Neural cell (in vitro differentiated cells): Measurements from ENCODE around the gene PTPN22. TPM values are rescaled to one million over a fixed set of nuclear protein-coding genes. Genes with fewer than 3 reads are reported as not detected.
"Not testable (repeated sequence)": the region's sequence is repeated elsewhere in the genome, so short reads cannot be mapped to it uniquely, and the experiment has no call there.

ENCODE experiments used
- H2AFZ ChIP-seq: fragments of 200-600, 300-800 bp; sonication (generic), shearing (Covaris generic); 2 replicates; pipeline ENCODE4 v1.6.0; 2014; ENCODE audit warnings: low read depth, mild to moderate bottlenecking, antibody characterized with exemption, low read length, moderate library complexity
- H3F3A ChIP-seq: fragments of 200-600 bp; shearing (Covaris generic); 2 replicates; pipeline ENCODE4 v1.6.1; 2016; ENCODE audit warnings: mild to moderate bottlenecking, moderate library complexity, mixed read lengths, antibody characterized with exemption, low read length; ENCODE audit not compliant: insufficient read depth, poor library complexity, severe bottlenecking
- H3K27ac ChIP-seq: fragments of 200-600, 300-800 bp; sonication (generic), shearing (Covaris generic); 2 replicates; pipeline ENCODE4 v1.5.1; 2014; ENCODE audit warnings: mild to moderate bottlenecking, low read length, moderate library complexity
- H3K27me3 ChIP-seq: fragments of 300-800, 200-600 bp; sonication (generic), shearing (Covaris generic); 2 replicates; pipeline ENCODE4 v1.6.0; 2014; ENCODE audit warnings: mild to moderate bottlenecking, low read depth, low read length, moderate library complexity; ENCODE audit not compliant: insufficient read depth
- H3K36me3 ChIP-seq: fragments of 300-800, 200-600 bp; sonication (generic), shearing (Covaris generic); 2 replicates; pipeline ENCODE4 v1.5.1; 2014; ENCODE audit warnings: mild to moderate bottlenecking, antibody characterized with exemption, low read length, moderate library complexity; ENCODE audit not compliant: insufficient read depth
- H3K4me2 ChIP-seq: fragments of 300-800, 200-600 bp; sonication (generic), shearing (Covaris generic); 2 replicates; pipeline ENCODE4 v1.6.0; 2014; ENCODE audit warnings: mild to moderate bottlenecking, low read length
- H3K4me3 ChIP-seq: fragments of 300-800, 200-600 bp; sonication (generic), shearing (Covaris generic); 2 replicates; pipeline ENCODE4 v1.5.1; 2014; ENCODE audit warnings: mild to moderate bottlenecking, low read length, moderate library complexity
- H3K79me2 ChIP-seq: fragments of 200-600 bp; shearing (Covaris generic); replicated peaks from 2 replicates; pipeline ENCODE4 v1.6.0; 2014; ENCODE audit warnings: mild to moderate bottlenecking, low read length, moderate library complexity; ENCODE audit not compliant: insufficient read depth
- H3K9ac ChIP-seq: fragments of 300-800, 200-600 bp; sonication (generic), shearing (Covaris generic); 2 replicates; pipeline ENCODE4 v1.6.1; 2016; ENCODE audit warnings: mild to moderate bottlenecking, low read length, mixed read lengths
- H3K9me2 ChIP-seq: fragments of 200-600 bp; shearing (Covaris generic); 2 replicates; pipeline ENCODE4 v1.6.1; 2016; ENCODE audit warnings: mild to moderate bottlenecking, low read length, mixed read lengths; ENCODE audit not compliant: insufficient read depth
- H3K9me3 ChIP-seq: fragments of 200-600, 300-800 bp; sonication (generic), shearing (Covaris generic); 2 replicates; pipeline ENCODE4 v1.6.1; 2016; ENCODE audit warnings: mild to moderate bottlenecking, mixed run types, low read length, moderate library complexity, mixed read lengths
- H4K20me1 ChIP-seq: fragments of 200-600 bp; shearing (Covaris generic); 2 replicates; pipeline ENCODE4 v1.6.1; 2016; ENCODE audit warnings: mild to moderate bottlenecking, mixed run types; ENCODE audit not compliant: insufficient read depth
- CTCF ChIP-seq: fragments of 450-650 bp; IDR thresholded peaks from 2 replicates; pipeline ENCODE4 v1.5.1; 2014; ENCODE audit warnings: antibody characterized with exemption, mild to moderate bottlenecking, moderate library complexity; ENCODE audit not compliant: poor library complexity, severe bottlenecking
- EP300 ChIP-seq: fragments of 450-650 bp; conservative IDR thresholded peaks from 2 replicates; pipeline ENCODE4 v1.6.1; 2014; ENCODE audit warnings: antibody characterized with exemption, mild to moderate bottlenecking, moderate library complexity; ENCODE audit not compliant: poor library complexity, severe bottlenecking
- EZH2 ChIP-seq: fragments of 200-600, 300-800 bp; shearing (Covaris generic), sonication (generic); IDR thresholded peaks from 2 replicates; pipeline ENCODE4 v1.6.1; 2014; ENCODE audit warnings: antibody characterized with exemption, low read length, borderline replicate concordance, mild to moderate bottlenecking; ENCODE audit not compliant: insufficient read depth, poor library complexity, severe bottlenecking
- MXI1 ChIP-seq: fragments of 450-650 bp; conservative IDR thresholded peaks from 2 replicates; pipeline ENCODE4 v1.6.1; 2014; ENCODE audit warnings: antibody characterized with exemption, mild to moderate bottlenecking; ENCODE audit not compliant: poor library complexity, severe bottlenecking
- POLR2AphosphoS5 ChIP-seq: IDR thresholded peaks from 2 replicates; pipeline ENCODE4 v1.6.1; 2012
- RAD21 ChIP-seq: fragments of 450-650 bp; conservative IDR thresholded peaks from 2 replicates; pipeline ENCODE4 v1.6.1; 2014; ENCODE audit warnings: antibody characterized with exemption, mild to moderate bottlenecking, moderate library complexity
- REST ChIP-seq: IDR thresholded peaks from 2 replicates; pipeline ENCODE4 v1.6.1; 2012; ENCODE audit warnings: borderline replicate concordance
- SMC3 ChIP-seq: fragments of 450-650 bp; conservative IDR thresholded peaks from 2 replicates; pipeline ENCODE4 v1.6.1; 2014; ENCODE audit warnings: antibody characterized with exemption, mild to moderate bottlenecking, moderate library complexity; ENCODE audit not compliant: poor library complexity
- TAF1 ChIP-seq: IDR thresholded peaks from 2 replicates; pipeline ENCODE4 v1.6.1; 2012; ENCODE audit warnings: low read depth
- polyA plus RNA-seq: library from polyadenylated mRNA; depleted of rRNA; stranded (reverse); fragments of >200 nt; gene quantifications from 2 replicates; pipeline ENCODE4 v1.2.3, GENCODE V29; 2014

The PTPN22 gene
- polyA plus RNA-seq, 1 donor from 2014 or later: 0.92 TPM

GRCh38 chr1:113855630-113856400 is 15.7 kb downstream of the PTPN22 start:
- no peaks in the 10 kb centered on the region for H3K36me3 ChIP-seq

GRCh38 chr1:113854234-113854633 is 17.3 kb downstream of the PTPN22 start:
- Histone ChIP-seq H3K79me2 (no peaks in the 10 kb centered on the region), H3K9me3 (no peaks in the 10 kb centered on the region), H4K20me1 (no peaks in the 10 kb centered on the region), H3K9me2 (no peaks in the 10 kb centered on the region), H3K27me3 (no peaks in the 10 kb centered on the region), H2AFZ (no peak overlapping the region), H3K4me3 (no peak overlapping the region), H3F3A (no peaks in the 10 kb centered on the region), H3K9ac (no peak overlapping the region), H3K27ac (no peak overlapping the region), H3K36me3 (no peaks in the 10 kb centered on the region), H3K4me2 (no peak overlapping the region)
- TF ChIP-seq SMC3: no peak
- TF ChIP-seq MXI1: no peak
- no peak for TF ChIP-seq POLR2AphosphoS5
- TF ChIP-seq EP300: no peak
- TF ChIP-seq TAF1: no peak
- TF ChIP-seq REST: no peak

More at GRCh38 chr1:113855630-113856400, 15.7 kb downstream of the PTPN22 start:
- no peaks in the 10 kb centered on the region for H3K9me3 ChIP-seq
- no peaks in the 10 kb centered on the region for H3K79me2 ChIP-seq
- H3K27me3 ChIP-seq: no peaks in the 10 kb centered on the region
- H3K4me2 ChIP-seq: no peak overlapping the region
- H3K9ac ChIP-seq: no peak overlapping the region
- H4K20me1 ChIP-seq: no peaks in the 10 kb centered on the region
- H2AFZ ChIP-seq: no peak overlapping the region
- TF ChIP-seq MXI1 (no peak), SMC3 (no peak), RAD21 (no peak), EZH2 (no peak), CTCF (no peak), POLR2AphosphoS5 (no peak), REST (no peak), EP300 (no peak), TAF1 (no peak)
- no peak overlapping the region for H3K4me3 ChIP-seq
- H3K9me2 ChIP-seq: no peaks in the 10 kb centered on the region
- no peak overlapping the region for H3K27ac ChIP-seq
- H3F3A ChIP-seq: no peaks in the 10 kb centered on the region

- H3K4me2 ChIP-seq: not testable (repeated sequence)
These were observed 18.8 kb downstream of the PTPN22 start for GRCh38 chr1:113852694-113853093.

More at GRCh38 chr1:113852694-113853093, 18.8 kb downstream of the PTPN22 start:
- H4K20me1 ChIP-seq, H3K27me3 ChIP-seq, H3K9ac ChIP-seq, H3K4me3 ChIP-seq, H3K27ac ChIP-seq, H3K9me2 ChIP-seq, H3F3A ChIP-seq, H3K36me3 ChIP-seq, H3K9me3 ChIP-seq, H2AFZ ChIP-seq, H3K79me2 ChIP-seq: not testable (repeated sequence)
